LNCAP (cell line): ENCODE measurements around the gene ST7.

Experiments
- TF ChIP-seq, protein P1 (sequence below): fragments of 450-650 bp; IDR thresholded peaks from 2 replicates; pipeline ENCODE4 v1.5.1; 2017; ENCODE audit warnings: mild to moderate bottlenecking

Gene ST7

GRCh38 chr7:117205873-117206272 is 252.6 kb downstream of the ST7 start:
- TF ChIP-seq, protein P1, sequence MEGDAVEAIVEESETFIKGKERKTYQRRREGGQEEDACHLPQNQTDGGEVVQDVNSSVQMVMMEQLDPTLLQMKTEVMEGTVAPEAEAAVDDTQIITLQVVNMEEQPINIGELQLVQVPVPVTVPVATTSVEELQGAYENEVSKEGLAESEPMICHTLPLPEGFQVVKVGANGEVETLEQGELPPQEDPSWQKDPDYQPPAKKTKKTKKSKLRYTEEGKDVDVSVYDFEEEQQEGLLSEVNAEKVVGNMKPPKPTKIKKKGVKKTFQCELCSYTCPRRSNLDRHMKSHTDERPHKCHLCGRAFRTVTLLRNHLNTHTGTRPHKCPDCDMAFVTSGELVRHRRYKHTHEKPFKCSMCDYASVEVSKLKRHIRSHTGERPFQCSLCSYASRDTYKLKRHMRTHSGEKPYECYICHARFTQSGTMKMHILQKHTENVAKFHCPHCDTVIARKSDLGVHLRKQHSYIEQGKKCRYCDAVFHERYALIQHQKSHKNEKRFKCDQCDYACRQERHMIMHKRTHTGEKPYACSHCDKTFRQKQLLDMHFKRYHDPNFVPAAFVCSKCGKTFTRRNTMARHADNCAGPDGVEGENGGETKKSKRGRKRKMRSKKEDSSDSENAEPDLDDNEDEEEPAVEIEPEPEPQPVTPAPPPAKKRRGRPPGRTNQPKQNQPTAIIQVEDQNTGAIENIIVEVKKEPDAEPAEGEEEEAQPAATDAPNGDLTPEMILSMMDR, result no peak

- TF ChIP-seq, protein P1, result no peak
Measured at GRCh38 chr7:117208257-117208656, 255.0 kb downstream of the ST7 start.

DNA sequence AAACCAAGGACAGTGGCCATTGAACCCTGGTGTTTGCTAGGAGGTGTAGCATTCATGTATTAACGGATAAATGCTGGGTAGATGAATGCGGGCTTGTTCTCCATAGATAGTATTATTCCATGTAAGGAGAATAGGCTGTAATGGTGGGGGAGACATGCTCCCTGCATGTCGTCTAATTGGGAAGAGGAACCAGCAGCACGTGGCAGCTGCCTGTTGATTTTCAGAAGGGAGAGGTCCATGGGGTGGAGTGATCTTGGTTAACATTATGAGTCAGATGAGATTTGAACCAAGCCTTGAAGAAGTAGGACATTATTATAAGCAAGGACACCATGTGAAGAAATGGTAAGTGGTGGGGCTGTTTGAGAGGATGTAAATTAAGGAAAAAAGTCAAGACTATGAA is 257.1 kb downstream of the ST7 start:
- TF ChIP-seq, protein P1, result no peak

GRCh38 chr7:117210908-117211307 is 257.6 kb downstream of the ST7 start:
- TF ChIP-seq, protein P1, result no peak

DNA sequence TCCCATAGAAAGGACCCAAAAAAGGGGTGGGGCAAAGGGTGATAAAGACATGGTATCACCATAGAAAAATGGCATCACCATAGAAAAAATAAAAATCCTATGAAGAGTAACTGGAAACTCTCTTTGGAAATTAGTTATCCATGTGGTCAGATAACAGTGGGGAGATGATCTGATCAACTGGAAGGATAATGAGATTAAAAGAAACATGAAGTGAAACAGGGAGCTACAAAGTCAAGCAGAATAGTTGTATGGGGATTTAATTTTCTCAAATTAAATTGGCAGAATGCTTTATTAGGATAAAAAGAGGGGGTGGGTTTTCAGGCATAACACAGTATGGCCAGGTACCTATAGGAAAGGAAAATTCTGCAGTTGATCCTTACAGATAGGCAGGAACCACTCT is 258.3 kb downstream of the ST7 start:
- TF ChIP-seq, protein P1, result no peak

DNA sequence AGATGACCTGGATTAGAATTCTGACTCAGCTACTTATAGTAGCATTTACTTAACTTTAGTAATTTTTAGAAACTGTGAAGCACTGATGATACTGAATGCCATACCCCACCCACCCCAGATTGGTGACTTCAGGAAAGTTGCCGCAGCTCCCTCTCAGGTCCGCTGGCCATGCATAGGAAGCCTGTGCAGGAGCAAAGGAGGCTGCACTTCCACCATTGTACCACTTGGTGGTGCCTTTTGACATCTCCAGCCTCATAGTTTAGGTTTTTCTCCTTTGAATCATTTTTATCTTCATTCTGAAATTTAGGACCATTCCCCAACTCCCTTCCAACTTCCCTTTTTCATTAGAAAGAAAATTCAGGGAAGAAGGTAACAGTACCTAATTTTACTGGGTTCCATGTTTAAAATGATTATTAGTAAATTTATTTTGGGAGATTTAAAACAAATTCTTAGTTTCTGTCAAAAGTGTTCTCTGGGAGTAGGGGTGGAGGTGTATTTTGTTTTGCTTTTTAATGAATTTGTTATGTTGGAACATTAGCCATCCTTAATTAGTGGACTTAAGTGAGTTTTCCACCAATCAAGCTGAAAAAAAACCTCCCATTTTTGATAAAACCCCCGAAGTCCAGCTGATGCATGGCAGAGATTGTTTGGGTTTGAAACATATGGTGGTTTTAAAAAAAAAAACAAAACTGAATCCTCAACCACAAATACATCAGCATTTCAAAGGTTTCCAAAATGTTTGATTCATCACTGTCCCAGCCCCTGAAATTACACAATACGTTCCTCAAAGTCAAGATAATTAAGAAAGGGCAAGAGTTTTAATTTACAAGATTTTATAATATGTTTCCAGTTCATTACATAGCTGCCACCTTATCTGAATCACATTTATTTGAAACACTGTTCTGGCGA is 259.9 kb downstream of the ST7 start:
- TF ChIP-seq, protein P1, result peak; percentile 93

- TF ChIP-seq, protein P1, result no peak
Measured at GRCh38 chr7:117216010-117216409, 262.7 kb downstream of the ST7 start.
